HG02571 (cell line): ENCODE data around the gene DISC1.

Source experiments
- ATAC-seq: cut with Tn5 transposase; IDR thresholded peaks from one replicate; pipeline ENCODE4 v1.9.1; 2021; ENCODE audit warnings: mild to moderate bottlenecking, moderate library complexity; ENCODE audit not compliant: unreplicated experiment

DISC1 gene

GRCh38 chr1:232059726-232060374, 433.3 kb downstream of the DISC1 start:
- no peak for ATAC-seq

GRCh38 chr1:232062967-232063366, 436.4 kb downstream of the DISC1 start:
- ATAC-seq, result no peak

DNA sequence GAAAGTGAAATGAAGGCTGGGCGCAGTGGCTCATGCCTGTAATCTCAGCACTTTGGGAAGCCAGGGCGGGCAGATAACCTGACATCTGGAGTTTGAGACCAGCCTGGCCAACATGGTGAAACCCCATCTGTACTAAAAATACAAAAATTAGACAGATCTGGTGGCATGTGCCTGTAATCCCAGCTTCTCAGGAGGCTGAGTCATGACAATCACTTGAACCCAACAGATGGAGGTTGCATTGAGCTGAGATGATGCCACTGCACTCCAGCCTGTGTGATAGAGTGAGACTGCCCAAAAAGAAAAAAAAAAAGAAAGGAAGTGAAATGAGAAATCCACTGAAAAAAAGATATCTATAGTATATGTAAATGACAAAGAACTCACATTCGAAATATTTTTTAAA, 439.9 kb downstream of the DISC1 start:
- no peak for ATAC-seq

DNA sequence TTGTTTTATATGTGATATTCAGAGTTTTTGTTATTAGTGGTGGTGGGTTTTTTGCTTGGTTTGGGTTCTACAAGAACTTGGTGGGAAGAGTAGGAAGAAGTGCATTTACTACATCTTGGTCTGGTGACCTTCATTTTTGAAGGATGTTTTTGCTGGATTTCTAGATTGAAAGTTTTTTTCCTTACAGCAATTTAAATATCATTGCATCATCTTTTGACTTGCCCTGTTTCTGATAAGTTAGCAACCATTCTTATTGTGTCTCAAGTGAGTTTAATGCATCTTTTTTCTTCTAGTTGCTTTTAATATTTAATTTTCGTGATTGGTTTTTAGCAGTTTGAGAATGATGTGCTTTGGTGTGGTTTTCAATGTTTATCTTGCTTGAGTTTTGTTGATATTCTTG, 447.7 kb downstream of the DISC1 start:
- no peak for ATAC-seq

GRCh38 chr1:232077809-232078208, 451.2 kb downstream of the DISC1 start:
- no peak for ATAC-seq

- ATAC-seq, result no peak
Measured at GRCh38 chr1:232084584-232085223, 458.1 kb downstream of the DISC1 start.

GRCh38 chr1:232090816-232091215, 464.2 kb downstream of the DISC1 start:
- ATAC-seq, result no peak
